ENCODE measurements around the gene ENPP3. TPM values are rescaled to one million over a fixed set of nuclear protein-coding genes. Genes with fewer than 3 reads are reported as not detected.

Gene ENPP3
- total and polyA plus RNA-seq, 9 of the 15 experiments (the other 6 are each of a cell fraction or from before 2014, with no cell fraction given), result 14.0 to 32.8 (median 21.6) TPM

DNA sequence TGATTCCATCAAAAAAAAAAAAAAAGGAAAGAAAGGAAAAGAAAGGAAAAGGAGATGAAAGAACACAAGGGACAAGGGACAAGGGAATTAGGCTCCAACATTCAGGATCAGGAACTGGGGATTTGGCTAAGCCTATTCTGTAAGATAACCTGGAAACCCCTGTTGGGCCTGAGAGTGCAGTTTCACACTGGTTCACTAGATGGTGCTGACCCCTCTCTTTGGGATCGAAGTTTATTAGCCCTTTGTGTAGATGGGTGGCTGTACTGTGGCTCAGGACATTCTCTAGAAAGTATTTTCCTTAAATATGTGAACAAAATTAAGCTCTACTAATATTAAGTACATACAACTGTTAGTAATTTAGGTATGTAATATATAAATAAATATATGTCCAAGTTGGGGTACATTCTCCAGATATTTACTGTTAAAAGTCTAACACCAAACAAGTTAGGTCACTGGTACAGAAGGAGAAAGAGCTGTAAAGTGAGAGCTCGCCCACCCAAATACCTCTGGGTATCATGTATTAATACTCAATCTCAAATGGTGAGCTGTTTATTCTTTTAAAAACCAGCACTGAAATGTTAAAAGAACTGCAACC, 57.8 kb downstream of the ENPP3 start:
- Histone ChIP-seq H3K79me2 (ENCODE audit: control insufficient read depth, insufficient read depth, low read length) (no peaks in the 10 kb centered on the region), H3K9me1 (ENCODE audit: control insufficient read depth, insufficient read depth, low read length) (no peaks in the 10 kb centered on the region), H4K20me1 (replicated peaks; ENCODE audit: control insufficient read depth, insufficient read depth, low read length) (no peaks in the 10 kb centered on the region), H3K4me1 (replicated peaks in 1 of 2; ENCODE audit: control insufficient read depth in 2 of 2, insufficient read depth in 2 of 2, low read length in 2 of 2) (no peaks in the 10 kb centered on the region), H3K36me3 (ENCODE audit: control insufficient read depth, insufficient read depth, low read length) (peaks cover 25% of the 10 kb centered on the region; the same call in 2 of the 3 replicates), H3K27ac (ENCODE audit: extremely low read depth, low read depth, low read length) (no peak overlapping the region), H3K9me3 (replicated peaks; ENCODE audit: control insufficient read depth, insufficient read depth, low read depth, low read length) (no peaks in the 10 kb centered on the region), H3K4me2 (ENCODE audit: insufficient read depth, low read length) (no peak overlapping the region), H3K27me3 (ENCODE audit: control insufficient read depth in 2 of 2, insufficient read depth in 2 of 2, low read length in 2 of 2) (no peaks in the 10 kb centered on the region), H3K4me3 (no peak overlapping the region), H3K9ac (ENCODE audit: insufficient read depth in 1 of 2, low read depth in 2 of 2, low read length in 2 of 2) (no peak overlapping the region), H2AFZ (ENCODE audit: low read depth, low read length) (no peak overlapping the region)
- ATAC-seq, result peak; percentile 99
- 28% methylated on average over 2 of the region's 2 CpGs for WGBS (ENCODE audit: insufficient coverage, low coverage, missing lambda C conversion rate)
- peak; percentile 42 for FAIRE-seq
- in situ Hi-C loops (cut with MboI), result loop anchor here (10.0 kb wide), 1 partner anchor 220 kb away; no protein-coding TSS in a partner anchor
- ChIA-PET CTCF (ENCODE audit: low intra/inter-chr PET ratio) (interaction anchor here (0.6 to 1.5 kb wide), 3 partner anchors 215 to 218 kb away, joined by 4 to 7 read pairs (median 7); no protein-coding TSS in a partner anchor), POLR2A (no interaction called here)
- BruUV-seq (replicated peaks), result TSS peak; percentile 23
- intact Hi-C loops (cut with micrococcal nuclease), result loop anchor here (1.0 kb wide), 1 partner anchor 215 kb away; no protein-coding TSS in a partner anchor
- DNase-seq (ENCODE audit: extremely low read depth in 1 of 4, low spot score in 3 of 4), result peak; percentile 47 to 72 (median 58)
- no peak for TF ChIP-seq HDAC1 (IDR thresholded peaks at IDR 0.05)
- TF ChIP-seq, protein P1, sequence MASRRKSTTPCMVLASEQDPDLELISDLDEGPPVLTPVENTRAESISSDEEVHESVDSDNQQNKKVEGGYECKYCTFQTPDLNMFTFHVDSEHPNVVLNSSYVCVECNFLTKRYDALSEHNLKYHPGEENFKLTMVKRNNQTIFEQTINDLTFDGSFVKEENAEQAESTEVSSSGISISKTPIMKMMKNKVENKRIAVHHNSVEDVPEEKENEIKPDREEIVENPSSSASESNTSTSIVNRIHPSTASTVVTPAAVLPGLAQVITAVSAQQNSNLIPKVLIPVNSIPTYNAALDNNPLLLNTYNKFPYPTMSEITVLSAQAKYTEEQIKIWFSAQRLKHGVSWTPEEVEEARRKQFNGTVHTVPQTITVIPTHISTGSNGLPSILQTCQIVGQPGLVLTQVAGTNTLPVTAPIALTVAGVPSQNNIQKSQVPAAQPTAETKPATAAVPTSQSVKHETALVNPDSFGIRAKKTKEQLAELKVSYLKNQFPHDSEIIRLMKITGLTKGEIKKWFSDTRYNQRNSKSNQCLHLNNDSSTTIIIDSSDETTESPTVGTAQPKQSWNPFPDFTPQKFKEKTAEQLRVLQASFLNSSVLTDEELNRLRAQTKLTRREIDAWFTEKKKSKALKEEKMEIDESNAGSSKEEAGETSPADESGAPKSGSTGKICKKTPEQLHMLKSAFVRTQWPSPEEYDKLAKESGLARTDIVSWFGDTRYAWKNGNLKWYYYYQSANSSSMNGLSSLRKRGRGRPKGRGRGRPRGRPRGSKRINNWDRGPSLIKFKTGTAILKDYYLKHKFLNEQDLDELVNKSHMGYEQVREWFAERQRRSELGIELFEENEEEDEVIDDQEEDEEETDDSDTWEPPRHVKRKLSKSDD (conservative IDR thresholded peaks at IDR 0.05; ENCODE audit: low read length), result no peak
- TF ChIP-seq POLR2AphosphoS5 (IDR thresholded peaks at IDR 0.05; ENCODE audit: control insufficient read depth, insufficient read depth, low read depth, low read length), result no peak
- TF ChIP-seq SETDB1 (IDR thresholded peaks at IDR 0.05; ENCODE audit: low read length), result no peak
- TF ChIP-seq POLR2H (tag; IDR thresholded peaks at IDR 0.05; ENCODE audit: low read depth), result no peak
- TF ChIP-seq CTBP1 (IDR thresholded peaks at IDR 0.05; ENCODE audit: borderline replicate concordance), result no peak
- TF ChIP-seq, protein P2, sequence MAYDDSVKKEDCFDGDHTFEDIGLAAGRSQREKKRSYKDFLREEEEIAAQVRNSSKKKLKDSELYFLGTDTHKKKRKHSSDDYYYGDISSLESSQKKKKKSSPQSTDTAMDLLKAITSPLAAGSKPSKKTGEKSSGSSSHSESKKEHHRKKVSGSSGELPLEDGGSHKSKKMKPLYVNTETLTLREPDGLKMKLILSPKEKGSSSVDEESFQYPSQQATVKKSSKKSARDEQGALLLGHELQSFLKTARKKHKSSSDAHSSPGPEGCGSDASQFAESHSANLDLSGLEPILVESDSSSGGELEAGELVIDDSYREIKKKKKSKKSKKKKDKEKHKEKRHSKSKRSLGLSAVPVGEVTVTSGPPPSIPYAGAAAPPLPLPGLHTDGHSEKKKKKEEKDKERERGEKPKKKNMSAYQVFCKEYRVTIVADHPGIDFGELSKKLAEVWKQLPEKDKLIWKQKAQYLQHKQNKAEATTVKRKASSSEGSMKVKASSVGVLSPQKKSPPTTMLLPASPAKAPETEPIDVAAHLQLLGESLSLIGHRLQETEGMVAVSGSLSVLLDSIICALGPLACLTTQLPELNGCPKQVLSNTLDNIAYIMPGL (CRISPR knock-in tag; IDR thresholded peaks at IDR 0.05), result no peak
- TF ChIP-seq ZFP30 (CRISPR knock-in tag; IDR thresholded peaks at IDR 0.05; ENCODE audit: borderline replicate concordance), result no peak
- TF ChIP-seq SNIP1 (IDR thresholded peaks at IDR 0.05; ENCODE audit: low read depth), result no peak
- no peak for TF ChIP-seq FOXA3 (CRISPR knock-in tag; conservative IDR thresholded peaks at IDR 0.05 in 1 of 2, IDR thresholded peaks at IDR 0.05 in 1 of 2)
- no peak for TF ChIP-seq ZKSCAN8 (CRISPR knock-in tag; IDR thresholded peaks at IDR 0.05)
- no peak for TF ChIP-seq THAP7 (CRISPR knock-in tag; IDR thresholded peaks at IDR 0.05)
- no peak for TF ChIP-seq ZNF655 (CRISPR knock-in tag; IDR thresholded peaks at IDR 0.05)
- TF ChIP-seq SREBF2 (CRISPR knock-in tag; IDR thresholded peaks at IDR 0.05), result no peak
- TF ChIP-seq MTA1 (IDR thresholded peaks at IDR 0.05; ENCODE audit: borderline replicate concordance), result no peak
- no peak for TF ChIP-seq RNF2 (IDR thresholded peaks at IDR 0.05)
- TF ChIP-seq SMARCC2 (IDR thresholded peaks at IDR 0.05; ENCODE audit: low read depth), result no peak
